AG09309 (cell line): ENCODE data around the gene ZDHHC22.

Experiments used
- DNase-seq: peaks from one replicate; pipeline ENCODE4 v3.0.0-alpha.2; 2010; ENCODE audit warnings: low read depth
- H3K4me3 ChIP-seq: 2 replicates; pipeline ENCODE4 v1.5.1; 2011; ENCODE audit warnings: mild to moderate bottlenecking, low read depth, low read length, moderate library complexity; ENCODE audit not compliant: control insufficient read depth
- TF ChIP-seq, protein P1 (sequence below): IDR thresholded peaks from 2 replicates; pipeline ENCODE4 v1.5.1; 2011; ENCODE audit warnings: mild to moderate bottlenecking, low read depth, low read length, inconsistent platforms; ENCODE audit not compliant: insufficient read depth, control insufficient read depth; ENCODE audit errors: missing control alignments

Gene ZDHHC22

GRCh38 chr14:77083082-77083481, 58.5 kb downstream of the ZDHHC22 start:
- TF ChIP-seq, protein P1, sequence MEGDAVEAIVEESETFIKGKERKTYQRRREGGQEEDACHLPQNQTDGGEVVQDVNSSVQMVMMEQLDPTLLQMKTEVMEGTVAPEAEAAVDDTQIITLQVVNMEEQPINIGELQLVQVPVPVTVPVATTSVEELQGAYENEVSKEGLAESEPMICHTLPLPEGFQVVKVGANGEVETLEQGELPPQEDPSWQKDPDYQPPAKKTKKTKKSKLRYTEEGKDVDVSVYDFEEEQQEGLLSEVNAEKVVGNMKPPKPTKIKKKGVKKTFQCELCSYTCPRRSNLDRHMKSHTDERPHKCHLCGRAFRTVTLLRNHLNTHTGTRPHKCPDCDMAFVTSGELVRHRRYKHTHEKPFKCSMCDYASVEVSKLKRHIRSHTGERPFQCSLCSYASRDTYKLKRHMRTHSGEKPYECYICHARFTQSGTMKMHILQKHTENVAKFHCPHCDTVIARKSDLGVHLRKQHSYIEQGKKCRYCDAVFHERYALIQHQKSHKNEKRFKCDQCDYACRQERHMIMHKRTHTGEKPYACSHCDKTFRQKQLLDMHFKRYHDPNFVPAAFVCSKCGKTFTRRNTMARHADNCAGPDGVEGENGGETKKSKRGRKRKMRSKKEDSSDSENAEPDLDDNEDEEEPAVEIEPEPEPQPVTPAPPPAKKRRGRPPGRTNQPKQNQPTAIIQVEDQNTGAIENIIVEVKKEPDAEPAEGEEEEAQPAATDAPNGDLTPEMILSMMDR = no peak

GRCh38 chr14:77082356-77082755, 59.2 kb downstream of the ZDHHC22 start:
- no peak for DNase-seq
- H3K4me3 ChIP-seq = no peak overlapping the region
- TF ChIP-seq, protein P1 = no peak

More at GRCh38 chr14:77083082-77083481, 58.5 kb downstream of the ZDHHC22 start:
- no peak overlapping the region for H3K4me3 ChIP-seq
- DNase-seq = no peak
